ENCODE results near the gene SPATA46. TPM values are rescaled to one million over a fixed set of nuclear protein-coding genes. Genes with fewer than 3 reads are reported as not detected.

SPATA46 gene
- total and polyA plus RNA-seq, 2 donors (not counting 1 experiment from before 2014, with no cell fraction given): not detected

DNA sequence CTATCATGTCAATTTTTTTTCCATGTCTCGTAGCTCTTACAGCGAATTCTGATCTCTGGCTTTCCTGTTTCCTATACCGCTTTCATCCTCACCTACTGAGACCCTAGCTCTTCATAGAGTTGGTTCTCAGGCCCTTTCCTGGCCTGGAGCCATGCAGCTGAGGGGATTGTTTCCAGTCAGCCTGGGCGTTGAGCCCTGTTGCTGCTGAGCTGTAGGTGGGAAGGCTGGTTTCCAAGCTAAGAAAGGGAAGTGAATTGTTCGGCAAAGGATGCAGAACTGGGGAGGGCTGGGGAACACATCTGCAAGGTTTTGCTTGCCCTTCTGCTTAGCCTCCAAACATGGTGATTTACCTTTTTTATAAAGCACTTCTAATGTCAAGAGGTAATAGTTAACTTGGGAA lies 41.5 kb downstream of the SPATA46 start:
- no peak overlapping the region for H3K27ac Mint-ChIP-seq

DNA sequence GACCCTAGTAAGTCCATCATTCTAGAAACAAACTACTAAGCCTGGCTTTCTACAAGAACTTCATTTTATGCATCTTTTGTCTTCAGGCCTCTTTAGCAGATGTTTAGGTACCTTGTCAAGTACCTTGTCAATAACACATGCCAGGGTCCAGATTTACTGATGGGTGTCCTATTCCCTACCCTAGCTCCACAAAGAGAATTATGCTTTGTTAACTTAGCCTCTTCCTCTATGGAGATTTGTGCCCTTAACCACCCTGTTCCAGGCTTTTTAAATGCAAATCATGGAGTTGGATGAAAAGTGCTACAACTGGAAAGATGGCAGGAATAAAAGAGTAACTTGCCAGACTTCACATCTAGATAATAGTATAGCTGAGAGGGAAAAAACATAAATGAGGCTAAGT lies 42.7 kb downstream of the SPATA46 start:
- intact Hi-C loops (cut with micrococcal nuclease): no loop called here
- Histone ChIP-seq H3K27ac (ENCODE audit: low read length in 2 of 2) (no peak overlapping the region), H3K4me2 (replicated peaks; ENCODE audit: low read depth, low read length, poor library complexity, severe bottlenecking) (no peak overlapping the region), H2AFZ (ENCODE audit: insufficient read depth, low read depth, low read length, poor library complexity, severe bottlenecking) (no peak overlapping the region), H3K4me3 (ENCODE audit: control extremely low read depth in 1 of 5, extremely low read depth in 1 of 5, insufficient read depth in 1 of 5, low read depth in 2 of 5, low read length in 4 of 5) (no peak overlapping the region), H3K4me1 (ENCODE audit: control insufficient read depth in 2 of 2, insufficient read depth in 2 of 2, low read length in 2 of 2) (no peaks in the 10 kb centered on the region), H3K9me3 (ENCODE audit: control extremely low read depth in 1 of 3, control insufficient read depth in 2 of 3, insufficient read depth in 1 of 3, low read length in 2 of 3) (no peaks in the 10 kb centered on the region), H4K20me1 (ENCODE audit: control insufficient read depth, insufficient read depth, low read length, poor library complexity, severe bottlenecking) (no peaks in the 10 kb centered on the region), H3K36me3 (replicated peaks in 1 of 2; ENCODE audit: control extremely low read depth in 1 of 2, control insufficient read depth in 1 of 2, extremely low read depth in 1 of 2, insufficient read depth in 2 of 2, low read length in 1 of 2) (no peaks in the 10 kb centered on the region), H3K9ac (ENCODE audit: low read length) (no peak overlapping the region), H3K27me3 (replicated peaks in 1 of 4; ENCODE audit: control extremely low read depth in 1 of 4, control insufficient read depth in 3 of 4, insufficient read depth in 4 of 4, low read length in 3 of 4) (peaks cover 0 to 5% (median 0%) of the 10 kb centered on the region in 4 experiments), H3K79me2 (ENCODE audit: control insufficient read depth, insufficient read depth, low read length) (no peaks in the 10 kb centered on the region)
- no peaks in the 10 kb centered on the region for H3K4me1 Mint-ChIP-seq
- H3K4me3 Mint-ChIP-seq: no peak overlapping the region
- ChIA-PET CTCF (no interaction called here), POLR2A (no interaction called here)
- H3K27me3 Mint-ChIP-seq: peaks cover 39% of the 10 kb centered on the region
- ATAC-seq (ENCODE audit: low read depth): no peak
- TF ChIP-seq, protein P1, sequence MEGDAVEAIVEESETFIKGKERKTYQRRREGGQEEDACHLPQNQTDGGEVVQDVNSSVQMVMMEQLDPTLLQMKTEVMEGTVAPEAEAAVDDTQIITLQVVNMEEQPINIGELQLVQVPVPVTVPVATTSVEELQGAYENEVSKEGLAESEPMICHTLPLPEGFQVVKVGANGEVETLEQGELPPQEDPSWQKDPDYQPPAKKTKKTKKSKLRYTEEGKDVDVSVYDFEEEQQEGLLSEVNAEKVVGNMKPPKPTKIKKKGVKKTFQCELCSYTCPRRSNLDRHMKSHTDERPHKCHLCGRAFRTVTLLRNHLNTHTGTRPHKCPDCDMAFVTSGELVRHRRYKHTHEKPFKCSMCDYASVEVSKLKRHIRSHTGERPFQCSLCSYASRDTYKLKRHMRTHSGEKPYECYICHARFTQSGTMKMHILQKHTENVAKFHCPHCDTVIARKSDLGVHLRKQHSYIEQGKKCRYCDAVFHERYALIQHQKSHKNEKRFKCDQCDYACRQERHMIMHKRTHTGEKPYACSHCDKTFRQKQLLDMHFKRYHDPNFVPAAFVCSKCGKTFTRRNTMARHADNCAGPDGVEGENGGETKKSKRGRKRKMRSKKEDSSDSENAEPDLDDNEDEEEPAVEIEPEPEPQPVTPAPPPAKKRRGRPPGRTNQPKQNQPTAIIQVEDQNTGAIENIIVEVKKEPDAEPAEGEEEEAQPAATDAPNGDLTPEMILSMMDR (IDR thresholded peaks at IDR 0.05): no peak
- no peak for TF ChIP-seq EZH2 (IDR thresholded peaks at IDR 0.05; ENCODE audit: borderline replicate concordance, insufficient read depth, low read depth, low read length, poor library complexity, severe bottlenecking)
- no peak overlapping the region for H3K27ac Mint-ChIP-seq
- DNase-seq: no peak
- no peaks in the 10 kb centered on the region for H3K9me3 Mint-ChIP-seq (ENCODE audit: insufficient read depth)

More for the DNA sequence above, 41.5 kb downstream of the SPATA46 start:
- DNase-seq (no peak), ATAC-seq (ENCODE audit: low read depth) (no peak)
- Mint-ChIP-seq H3K9me3 (ENCODE audit: insufficient read depth) (no peaks in the 10 kb centered on the region), H3K4me1 (no peaks in the 10 kb centered on the region), H3K4me3 (no peak overlapping the region), H3K27me3 (peaks cover 39% of the 10 kb centered on the region)
- peaks cover 0 to 5% (median 0%) of the 10 kb centered on the region in 4 experiments for H3K27me3 ChIP-seq (replicated peaks in 1 of 4; ENCODE audit: control extremely low read depth in 1 of 4, control insufficient read depth in 3 of 4, insufficient read depth in 4 of 4, low read length in 3 of 4)
- H3K9me3 ChIP-seq (ENCODE audit: control extremely low read depth in 1 of 3, control insufficient read depth in 2 of 3, insufficient read depth in 1 of 3, low read length in 2 of 3): no peaks in the 10 kb centered on the region
- H3K4me2 ChIP-seq (replicated peaks; ENCODE audit: low read depth, low read length, poor library complexity, severe bottlenecking): no peak overlapping the region
- no peaks in the 10 kb centered on the region for H4K20me1 ChIP-seq (ENCODE audit: control insufficient read depth, insufficient read depth, low read length, poor library complexity, severe bottlenecking)
- no peaks in the 10 kb centered on the region for H3K36me3 ChIP-seq (replicated peaks in 1 of 2; ENCODE audit: control extremely low read depth in 1 of 2, control insufficient read depth in 1 of 2, extremely low read depth in 1 of 2, insufficient read depth in 2 of 2, low read length in 1 of 2)
- TF ChIP-seq, protein P1 (IDR thresholded peaks at IDR 0.05): no peak
- TF ChIP-seq EZH2 (IDR thresholded peaks at IDR 0.05; ENCODE audit: borderline replicate concordance, insufficient read depth, low read depth, low read length, poor library complexity, severe bottlenecking): no peak
- POLR2A ChIA-PET: no interaction called here
- intact Hi-C loops (cut with micrococcal nuclease): no loop called here
- 62% methylated on average over 2 of the region's 5 CpGs for WGBS (ENCODE audit: insufficient coverage)
- no peak overlapping the region for H2AFZ ChIP-seq (ENCODE audit: insufficient read depth, low read depth, low read length, poor library complexity, severe bottlenecking)
- no peaks in the 10 kb centered on the region for H3K4me1 ChIP-seq (ENCODE audit: control insufficient read depth in 2 of 2, insufficient read depth in 2 of 2, low read length in 2 of 2)
- no peak overlapping the region for H3K27ac ChIP-seq (ENCODE audit: low read length in 2 of 2)
- CTCF ChIA-PET: no interaction called here
- H3K79me2 ChIP-seq (ENCODE audit: control insufficient read depth, insufficient read depth, low read length): no peaks in the 10 kb centered on the region
- H3K9ac ChIP-seq (ENCODE audit: low read length): no peak overlapping the region
- H3K4me3 ChIP-seq (ENCODE audit: control extremely low read depth in 1 of 5, extremely low read depth in 1 of 5, insufficient read depth in 1 of 5, low read depth in 2 of 5, low read length in 4 of 5): no peak overlapping the region

Data from B cell (primary cell).